ENCODE results near the gene GOLGA8B.
"Not testable (repeated sequence)": the region's sequence is repeated elsewhere in the genome, so short reads cannot be mapped to it uniquely, and the experiment has no call there.

The GOLGA8B gene

DNA sequence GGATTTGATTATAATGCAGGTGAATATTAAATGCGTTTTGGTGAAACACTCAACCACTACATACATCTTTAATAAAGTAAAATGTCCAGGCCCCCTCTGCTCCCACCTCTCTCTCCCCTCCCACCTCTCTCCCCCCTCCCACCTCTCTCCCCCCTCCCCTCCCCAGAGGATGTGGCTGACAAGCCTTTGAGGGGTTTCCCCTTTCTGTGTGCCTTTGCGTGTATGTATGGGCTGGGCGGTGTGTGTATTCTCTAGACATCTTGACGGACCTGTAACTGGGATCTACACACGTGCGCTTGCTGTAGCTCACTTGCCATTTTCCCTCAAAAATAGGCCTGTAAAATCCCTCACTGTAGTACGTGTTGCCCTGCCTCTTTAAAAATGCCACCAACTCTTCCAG lies 28.3 kb downstream of the GOLGA8B start:
- DNase-seq = not testable (repeated sequence)

DNA sequence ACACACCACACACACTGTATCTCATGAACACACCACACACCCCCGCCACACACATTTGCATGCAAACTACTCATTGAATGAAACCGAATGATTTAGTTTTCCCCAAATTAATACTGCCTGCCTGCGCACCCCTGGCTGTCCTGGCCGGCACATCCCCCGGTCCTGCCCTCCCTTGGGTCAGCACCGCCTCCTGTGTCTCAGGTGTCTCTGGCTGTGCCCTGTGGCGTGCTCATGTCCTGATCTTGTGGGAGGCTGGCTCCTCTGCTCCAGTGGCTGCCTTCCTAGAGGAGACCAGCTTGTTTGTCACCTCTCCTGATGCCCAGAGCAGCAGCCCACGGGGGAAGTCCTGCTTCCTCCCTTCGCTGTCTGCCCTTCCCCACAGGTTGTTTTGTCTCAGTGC lies 28.7 kb downstream of the GOLGA8B start:
- not testable (repeated sequence) for DNase-seq

DNA sequence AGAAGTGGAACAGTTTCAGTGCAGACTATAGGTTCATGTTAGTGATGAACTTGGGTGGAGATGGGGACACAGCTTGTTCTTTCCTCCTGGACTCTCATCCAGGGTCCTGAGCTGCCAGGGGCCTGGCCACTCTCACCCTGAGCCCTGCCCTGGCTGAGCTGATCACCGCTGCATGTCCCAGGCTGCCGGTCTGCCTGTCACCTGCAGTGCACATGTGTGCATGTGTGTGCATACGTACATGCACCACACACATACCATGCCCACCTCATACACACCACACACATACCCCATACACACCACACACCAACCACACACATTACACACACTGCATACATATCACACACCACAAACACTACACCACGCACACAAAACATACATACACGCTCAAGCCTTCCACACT lies 29.3 kb downstream of the GOLGA8B start:
- not testable (repeated sequence) for DNase-seq

DNA sequence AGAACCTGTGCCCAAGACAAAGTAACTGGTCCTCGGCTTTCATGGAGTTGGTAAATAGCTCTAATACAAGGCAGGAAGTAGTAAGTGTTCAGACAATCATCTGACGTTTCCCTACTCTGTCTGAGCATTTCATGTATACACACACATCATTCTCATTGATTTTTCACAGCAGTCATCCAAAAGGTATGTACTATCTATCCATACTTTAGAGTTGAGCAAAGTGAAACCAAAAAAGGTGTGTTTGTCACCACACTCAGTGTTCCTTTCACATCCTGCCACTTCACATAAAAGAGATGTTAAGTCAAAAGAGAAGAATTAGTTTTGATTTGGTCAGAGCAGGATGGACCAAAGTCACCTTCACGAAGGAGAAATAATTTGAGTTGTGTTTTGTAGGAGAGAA lies 33.3 kb downstream of the GOLGA8B start:
- DNase-seq = not testable (repeated sequence)

DNA sequence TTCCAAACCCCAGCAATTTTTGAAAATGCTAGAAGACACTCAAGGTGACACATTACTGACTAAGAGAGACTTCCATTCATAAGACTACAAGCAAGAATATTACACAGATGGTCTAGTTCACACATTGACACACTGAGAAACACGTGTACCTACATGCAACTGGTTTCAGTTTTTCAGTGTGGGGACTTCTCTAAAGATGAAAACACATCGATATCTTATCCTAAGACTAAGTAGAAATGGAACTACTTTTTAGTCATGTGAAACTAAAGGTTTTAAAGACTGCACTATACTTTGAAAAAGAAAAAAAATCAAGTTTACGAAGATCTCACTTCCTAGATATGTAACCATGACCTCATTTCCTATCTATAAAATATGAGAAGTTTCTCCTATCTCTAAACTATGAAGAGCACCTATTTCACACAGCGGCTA lies 34.1 kb downstream of the GOLGA8B start:
- DNase-seq = not testable (repeated sequence)

DNA sequence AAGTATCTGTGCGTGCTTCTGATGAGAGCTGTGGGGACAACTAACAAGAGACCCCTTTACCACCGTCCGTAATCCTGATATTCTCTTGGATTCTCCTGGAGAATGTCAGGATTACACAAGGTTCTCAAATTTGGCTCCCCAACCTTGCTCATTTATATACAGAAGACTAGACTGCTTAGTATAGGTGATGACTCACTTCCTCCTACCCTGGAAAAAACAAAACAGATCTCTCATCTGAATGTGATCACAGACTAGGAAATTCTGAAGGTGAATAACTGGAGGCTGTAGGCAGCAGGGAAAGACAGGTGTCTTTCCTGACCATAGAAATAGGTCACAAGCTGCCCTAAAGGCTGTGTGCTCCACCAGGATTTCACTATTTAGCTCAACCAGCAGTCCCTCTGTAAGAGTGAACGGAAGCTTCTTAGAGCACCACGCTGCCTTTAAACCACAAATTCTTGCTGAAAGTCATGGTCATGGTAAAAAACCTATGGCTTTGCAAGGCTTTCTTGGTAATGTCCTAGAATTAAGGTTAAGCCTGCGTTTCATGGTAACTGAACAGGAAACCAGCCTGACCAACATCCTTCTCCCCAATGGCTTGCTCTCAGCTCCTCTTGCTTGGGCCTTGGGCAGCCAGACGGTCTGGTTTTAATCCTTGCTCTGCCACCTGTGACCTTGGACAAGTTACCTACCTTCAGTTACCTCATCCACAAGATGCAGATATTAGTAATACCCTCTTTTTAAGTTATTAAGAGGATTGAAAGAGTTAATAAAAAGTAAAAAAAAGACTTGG lies 39.4 kb downstream of the GOLGA8B start:
- not testable (repeated sequence) for DNase-seq

DNA sequence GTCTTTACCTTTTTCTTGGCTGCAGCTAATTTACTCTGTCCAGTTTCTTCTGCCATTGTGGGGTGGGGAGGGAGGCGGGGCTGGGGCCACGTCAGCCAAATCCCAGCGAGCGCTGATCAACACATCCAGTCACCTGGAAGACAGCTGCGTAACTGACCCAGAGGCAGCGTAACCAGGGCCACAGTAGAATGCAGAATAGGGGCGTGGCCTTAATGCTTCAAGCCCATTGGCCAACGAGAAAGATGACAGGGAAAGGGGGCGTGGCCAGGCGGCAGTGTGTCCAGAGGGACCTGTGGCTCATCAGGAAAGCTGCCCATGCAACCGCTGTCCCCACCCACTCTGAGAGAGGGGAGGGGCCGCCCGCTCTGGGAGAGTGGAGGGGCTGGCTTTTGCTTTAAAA lies 47.6 kb downstream of the GOLGA8B start:
- DNase-seq = not testable (repeated sequence)
